VCaP (cell line): ENCODE measurements around the gene TRIM7.
A peak's percentile ranks its signal among the peaks of the same experiment; 100 is the strongest.

Experiments used
- H3K27ac ChIP-seq: fragments of 450-650 bp; 2 replicates; pipeline ENCODE4 v1.5.1; 2017
- TF ChIP-seq, protein P1 (sequence below): fragments of 450-650 bp; conservative IDR thresholded peaks from 2 replicates; pipeline ENCODE4 v1.5.1; 2017; ENCODE audit warnings: mild to moderate bottlenecking, moderate library complexity

TRIM7 gene

GRCh38 chr5:181163487-181164075 is 41.4 kb downstream of the TRIM7 start:
- no peak overlapping the region for H3K27ac ChIP-seq

GRCh38 chr5:181161534-181162175 is 43.3 kb downstream of the TRIM7 start:
- H3K27ac ChIP-seq: peak overlapping the region; percentile 31; the same call in 1 of the 2 replicates
- TF ChIP-seq, protein P1, sequence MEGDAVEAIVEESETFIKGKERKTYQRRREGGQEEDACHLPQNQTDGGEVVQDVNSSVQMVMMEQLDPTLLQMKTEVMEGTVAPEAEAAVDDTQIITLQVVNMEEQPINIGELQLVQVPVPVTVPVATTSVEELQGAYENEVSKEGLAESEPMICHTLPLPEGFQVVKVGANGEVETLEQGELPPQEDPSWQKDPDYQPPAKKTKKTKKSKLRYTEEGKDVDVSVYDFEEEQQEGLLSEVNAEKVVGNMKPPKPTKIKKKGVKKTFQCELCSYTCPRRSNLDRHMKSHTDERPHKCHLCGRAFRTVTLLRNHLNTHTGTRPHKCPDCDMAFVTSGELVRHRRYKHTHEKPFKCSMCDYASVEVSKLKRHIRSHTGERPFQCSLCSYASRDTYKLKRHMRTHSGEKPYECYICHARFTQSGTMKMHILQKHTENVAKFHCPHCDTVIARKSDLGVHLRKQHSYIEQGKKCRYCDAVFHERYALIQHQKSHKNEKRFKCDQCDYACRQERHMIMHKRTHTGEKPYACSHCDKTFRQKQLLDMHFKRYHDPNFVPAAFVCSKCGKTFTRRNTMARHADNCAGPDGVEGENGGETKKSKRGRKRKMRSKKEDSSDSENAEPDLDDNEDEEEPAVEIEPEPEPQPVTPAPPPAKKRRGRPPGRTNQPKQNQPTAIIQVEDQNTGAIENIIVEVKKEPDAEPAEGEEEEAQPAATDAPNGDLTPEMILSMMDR: no peak

More at GRCh38 chr5:181163487-181164075, 41.4 kb downstream of the TRIM7 start:
- TF ChIP-seq, protein P1: no peak

DNA sequence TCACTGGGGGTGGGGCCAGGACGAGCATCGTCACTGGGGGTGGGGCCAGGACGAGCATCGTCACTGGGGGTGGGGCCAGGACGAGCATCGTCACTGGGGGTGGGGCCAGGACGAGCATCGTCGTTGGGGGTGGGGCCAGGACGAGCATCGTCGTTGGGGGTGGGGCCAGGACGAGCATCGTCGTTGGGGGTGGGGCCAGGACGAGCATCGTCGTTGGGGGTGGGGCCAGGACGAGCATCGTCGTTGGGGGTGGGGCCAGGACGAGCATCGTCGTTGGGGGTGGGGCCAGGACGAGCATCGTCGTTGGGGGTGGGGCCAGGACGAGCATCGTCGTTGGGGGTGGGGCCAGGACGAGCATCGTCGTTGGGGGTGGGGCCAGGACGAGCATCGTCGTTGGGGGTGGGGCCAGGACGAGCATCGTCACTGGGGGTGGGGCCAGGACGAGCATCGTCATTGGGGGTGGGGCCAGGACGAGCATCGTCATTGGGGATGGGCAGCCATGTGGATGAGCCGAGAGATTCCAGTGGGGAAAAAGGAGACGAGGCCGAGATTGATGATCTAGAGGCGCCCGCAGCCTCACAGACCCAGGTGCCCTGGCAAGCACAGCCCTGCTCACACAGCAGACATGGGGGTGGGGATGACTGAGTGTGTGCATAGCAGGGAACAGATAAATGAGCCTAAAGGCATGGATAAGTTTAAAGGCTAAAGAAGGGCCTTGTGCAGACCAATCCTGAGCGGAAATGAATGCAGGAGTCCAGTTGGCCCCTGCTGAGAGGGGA is 44.1 kb downstream of the TRIM7 start:
- peak overlapping the region; percentile 31; the same call in 1 of the 2 replicates for H3K27ac ChIP-seq

DNA sequence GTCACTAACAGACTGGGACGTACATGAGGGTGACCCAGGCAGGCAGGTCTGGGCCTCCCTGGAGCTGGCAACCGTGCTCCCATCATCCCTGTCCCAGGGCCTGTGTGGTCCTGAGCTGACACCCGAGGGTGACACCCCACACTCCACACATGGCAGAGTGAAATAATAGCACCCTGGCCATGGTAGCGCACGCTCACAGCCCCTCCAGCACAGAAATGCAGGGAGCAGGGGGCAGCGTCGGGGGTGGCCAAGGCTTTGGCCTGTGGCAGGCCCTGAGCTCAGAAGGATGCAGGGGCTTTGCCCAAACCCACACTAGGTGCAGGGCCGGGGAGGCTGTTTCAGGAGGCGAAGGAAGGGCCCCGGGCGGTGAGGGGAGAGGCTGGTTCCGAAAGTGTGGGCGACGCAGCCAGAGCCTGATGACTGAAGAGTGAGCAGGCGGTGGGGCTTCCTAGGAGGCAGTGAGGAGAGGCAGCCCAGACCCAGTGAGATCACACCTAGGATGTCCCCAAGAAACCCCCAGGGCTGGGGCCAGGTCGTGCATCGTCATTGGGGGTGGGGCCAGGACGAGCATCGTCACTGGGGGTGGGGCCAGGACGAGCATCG is 44.7 kb downstream of the TRIM7 start:
- TF ChIP-seq, protein P1: no peak
- peak overlapping the region; percentile 60 for H3K27ac ChIP-seq

GRCh38 chr5:181159286-181160151 is 45.5 kb downstream of the TRIM7 start:
- TF ChIP-seq, protein P1: peak; percentile 100
- peak overlapping the region; percentile 60 for H3K27ac ChIP-seq

- peak overlapping the region; percentile 60; the same call in 1 of the 2 replicates for H3K27ac ChIP-seq
- TF ChIP-seq, protein P1: no peak
These were observed 46.1 kb downstream of the TRIM7 start for GRCh38 chr5:181158869-181159268.

GRCh38 chr5:181156758-181157157 is 48.2 kb downstream of the TRIM7 start:
- TF ChIP-seq, protein P1: no peak
- H3K27ac ChIP-seq: no peak overlapping the region
